NB4 (cell line): Measurements from ENCODE around the gene PCSK1.

Experiments
- MAX ChIP-seq: IDR thresholded peaks from 2 replicates; pipeline ENCODE4 v1.6.1; 2011; ENCODE audit warnings: low read depth, low read length
- TF ChIP-seq, protein P1 (sequence below): IDR thresholded peaks from one replicate; pipeline ENCODE4 v1.5.1; 2012; ENCODE audit warnings: low read depth, low read length

DNA sequence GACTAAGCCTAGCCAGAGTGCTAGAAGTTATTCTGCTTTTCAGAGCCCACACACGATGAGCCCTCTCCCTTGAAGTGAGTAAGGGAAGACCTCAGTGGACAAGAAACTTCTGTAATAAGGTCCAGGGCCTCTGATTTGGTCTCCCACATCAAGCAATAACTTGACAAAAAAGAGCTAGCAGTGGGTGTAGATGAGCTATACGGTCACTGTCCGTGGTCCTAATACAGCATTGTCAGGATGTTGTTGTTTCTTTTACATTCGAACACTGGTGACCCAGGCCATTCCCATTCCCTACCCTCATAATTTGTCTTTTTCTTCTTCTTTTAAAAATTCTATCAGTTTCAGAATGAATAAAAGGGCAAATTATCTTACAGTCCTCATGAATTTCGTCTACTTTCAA lies 5.2 kb downstream of the PCSK1 start:
- TF ChIP-seq, protein P1, sequence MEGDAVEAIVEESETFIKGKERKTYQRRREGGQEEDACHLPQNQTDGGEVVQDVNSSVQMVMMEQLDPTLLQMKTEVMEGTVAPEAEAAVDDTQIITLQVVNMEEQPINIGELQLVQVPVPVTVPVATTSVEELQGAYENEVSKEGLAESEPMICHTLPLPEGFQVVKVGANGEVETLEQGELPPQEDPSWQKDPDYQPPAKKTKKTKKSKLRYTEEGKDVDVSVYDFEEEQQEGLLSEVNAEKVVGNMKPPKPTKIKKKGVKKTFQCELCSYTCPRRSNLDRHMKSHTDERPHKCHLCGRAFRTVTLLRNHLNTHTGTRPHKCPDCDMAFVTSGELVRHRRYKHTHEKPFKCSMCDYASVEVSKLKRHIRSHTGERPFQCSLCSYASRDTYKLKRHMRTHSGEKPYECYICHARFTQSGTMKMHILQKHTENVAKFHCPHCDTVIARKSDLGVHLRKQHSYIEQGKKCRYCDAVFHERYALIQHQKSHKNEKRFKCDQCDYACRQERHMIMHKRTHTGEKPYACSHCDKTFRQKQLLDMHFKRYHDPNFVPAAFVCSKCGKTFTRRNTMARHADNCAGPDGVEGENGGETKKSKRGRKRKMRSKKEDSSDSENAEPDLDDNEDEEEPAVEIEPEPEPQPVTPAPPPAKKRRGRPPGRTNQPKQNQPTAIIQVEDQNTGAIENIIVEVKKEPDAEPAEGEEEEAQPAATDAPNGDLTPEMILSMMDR: no peak
- no peak for TF ChIP-seq MAX
